HEK293 (cell line): Measurements from ENCODE around the gene RASL10A.

Experiments used
- CTCF ChIA-PET: fragments of 350-600 bp; formaldehyde crosslinking; extraction: SDS; loops from one replicate; lab custom pipeline; 2021; ENCODE audit warnings: antibody characterized with exemption; lab: Yijun Ruan, JAX
- POLR2A ChIA-PET: fragments of 300-600 bp; formaldehyde crosslinking; extraction: SDS; loops from one replicate; lab custom pipeline; 2020; ENCODE audit warnings: antibody characterized with exemption, inconsistent platforms; lab: Yijun Ruan, JAX
- H3K27ac ChIP-seq: fragments of 200-500 bp; sonication (Bioruptor generic); 2 replicates; pipeline ENCODE4 v1.5.1; 2014; ENCODE audit warnings: low read depth, low read length, control low read depth, inconsistent platforms; ENCODE audit errors: extremely low read depth
- H3K36me3 ChIP-seq, 2 experiments: fragments of 200-500 bp in 1 of 2; sonication (Bioruptor generic) in 1 of 2; 1 replicate in 1 of 2; 2 replicates in 1 of 2; pipeline ENCODE4 v1.5.1; 2014 to 2017; ENCODE audit warnings: inconsistent platforms in 2 of 2, low read length in 2 of 2; ENCODE audit not compliant: control insufficient read depth in 2 of 2, insufficient read depth in 1 of 2
- H3K4me1 ChIP-seq: fragments of 200-500 bp; sonication (Bioruptor generic); 2 replicates; pipeline ENCODE4 v1.5.1; 2014; ENCODE audit warnings: mild to moderate bottlenecking, low read length, inconsistent platforms; ENCODE audit not compliant: control insufficient read depth, insufficient read depth
- H3K4me3 ChIP-seq: 2 replicates; pipeline ENCODE4 v1.5.1; 2011; ENCODE audit warnings: low read depth, mild to moderate bottlenecking, control low read depth, low read length, moderate library complexity
- H3K9me3 ChIP-seq: fragments of 200-500 bp; sonication (Bioruptor generic); 2 replicates; pipeline ENCODE4 v1.5.1; 2014; ENCODE audit warnings: low read depth, low read length, inconsistent platforms; ENCODE audit not compliant: control insufficient read depth, insufficient read depth
- FEZF1 ChIP-seq: fragments of 450-650 bp; formaldehyde crosslinking; IDR thresholded peaks from 2 replicates; pipeline ENCODE4 v1.5.1; 2016; ENCODE audit warnings: missing biosample characterization, missing genetic modification characterization
- GLIS1 ChIP-seq: fragments of 450-650 bp; formaldehyde crosslinking; IDR thresholded peaks from 2 replicates; pipeline ENCODE4 v1.5.1; 2016; ENCODE audit warnings: missing biosample characterization, missing genetic modification characterization
- YY2 ChIP-seq: fragments of 450-650 bp; formaldehyde crosslinking; IDR thresholded peaks from 2 replicates; pipeline ENCODE4 v1.5.1; 2016; ENCODE audit warnings: missing biosample characterization, missing genetic modification characterization
- ZFP3 ChIP-seq: fragments of 450-650 bp; formaldehyde crosslinking; IDR thresholded peaks from 2 replicates; pipeline ENCODE4 v1.5.1; 2016; ENCODE audit warnings: low read depth, missing biosample characterization, missing genetic modification characterization
- ZNF19 ChIP-seq: fragments of 450-650 bp; formaldehyde crosslinking; IDR thresholded peaks from 2 replicates; pipeline ENCODE4; 2016; ENCODE audit warnings: missing biosample characterization, missing genetic modification characterization, low read depth
- ZNF221 ChIP-seq: fragments of 450-650 bp; formaldehyde crosslinking; IDR thresholded peaks from 2 replicates; pipeline ENCODE4 v1.5.1; 2017; ENCODE audit warnings: missing biosample characterization, missing genetic modification characterization, borderline replicate concordance
- ZNF239 ChIP-seq: fragments of 450-650 bp; formaldehyde crosslinking; IDR thresholded peaks from 2 replicates; pipeline ENCODE4 v1.5.1; 2016; ENCODE audit warnings: missing biosample characterization, missing genetic modification characterization
- ZNF24 ChIP-seq: fragments of 450-650 bp; formaldehyde crosslinking; IDR thresholded peaks from 2 replicates; pipeline ENCODE4 v1.5.1; 2016; ENCODE audit warnings: missing biosample characterization, missing genetic modification characterization
- ZNF248 ChIP-seq: fragments of 450-650 bp; formaldehyde crosslinking; IDR thresholded peaks from 2 replicates; pipeline ENCODE4 v1.5.1; 2017; ENCODE audit warnings: missing biosample characterization, missing genetic modification characterization
- ZNF560 ChIP-seq: fragments of 450-650 bp; formaldehyde crosslinking; IDR thresholded peaks from 2 replicates; pipeline ENCODE4 v1.5.1; 2017; ENCODE audit warnings: missing biosample characterization, missing genetic modification characterization, borderline replicate concordance
- TF ChIP-seq, protein P1 (sequence below): fragments of 450-650 bp; formaldehyde crosslinking; IDR thresholded peaks from 2 replicates; pipeline ENCODE4 v1.5.1; 2016; ENCODE audit warnings: missing biosample characterization, missing genetic modification characterization
- TF ChIP-seq, protein P2 (sequence below): fragments of 450-650 bp; formaldehyde crosslinking; IDR thresholded peaks from 2 replicates; pipeline ENCODE4 v1.5.1; 2016; ENCODE audit warnings: missing biosample characterization, missing genetic modification characterization
- TF ChIP-seq, protein P3 (sequence below): fragments of 450-650 bp; formaldehyde crosslinking; IDR thresholded peaks from 2 replicates; pipeline ENCODE4 v1.5.1; 2016; ENCODE audit warnings: missing biosample characterization, missing genetic modification characterization
- TF ChIP-seq, protein P4 (sequence below): fragments of 450-650 bp; IDR thresholded peaks from 2 replicates; pipeline ENCODE4 v1.5.1; 2018; ENCODE audit warnings: missing biosample characterization, missing genetic modification characterization
- TF ChIP-seq, protein P5 (sequence below): fragments of 450-650 bp; formaldehyde crosslinking; IDR thresholded peaks from 2 replicates; pipeline ENCODE4 v1.5.1; 2016; ENCODE audit warnings: missing biosample characterization, missing genetic modification characterization, low read depth
- TF ChIP-seq, protein P6 (sequence below): fragments of 450-650 bp; formaldehyde crosslinking; IDR thresholded peaks from 2 replicates; pipeline ENCODE4 v1.5.1; 2017; ENCODE audit warnings: missing biosample characterization, missing genetic modification characterization

Gene RASL10A

DNA sequence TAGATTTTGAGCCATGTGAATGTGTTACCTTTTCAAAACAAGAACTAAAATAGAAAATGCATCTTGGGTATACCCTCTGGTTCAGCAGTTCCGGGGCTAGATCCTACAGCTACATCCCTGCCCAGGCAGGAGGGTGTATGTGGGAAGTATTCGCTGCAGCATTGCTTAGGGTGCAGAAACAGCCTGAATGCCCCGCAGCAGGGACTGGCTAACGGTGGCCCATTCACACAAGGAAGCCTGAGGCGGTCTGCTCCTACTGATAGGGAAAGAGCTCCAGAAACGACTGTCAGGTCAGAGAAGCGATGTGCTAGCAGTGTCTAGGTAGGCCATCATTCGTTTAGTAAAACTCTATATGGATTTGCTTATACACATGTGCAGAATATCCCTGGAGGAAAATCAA, 9.9 kb upstream of the RASL10A start (continued):
- TF ChIP-seq, protein P1, sequence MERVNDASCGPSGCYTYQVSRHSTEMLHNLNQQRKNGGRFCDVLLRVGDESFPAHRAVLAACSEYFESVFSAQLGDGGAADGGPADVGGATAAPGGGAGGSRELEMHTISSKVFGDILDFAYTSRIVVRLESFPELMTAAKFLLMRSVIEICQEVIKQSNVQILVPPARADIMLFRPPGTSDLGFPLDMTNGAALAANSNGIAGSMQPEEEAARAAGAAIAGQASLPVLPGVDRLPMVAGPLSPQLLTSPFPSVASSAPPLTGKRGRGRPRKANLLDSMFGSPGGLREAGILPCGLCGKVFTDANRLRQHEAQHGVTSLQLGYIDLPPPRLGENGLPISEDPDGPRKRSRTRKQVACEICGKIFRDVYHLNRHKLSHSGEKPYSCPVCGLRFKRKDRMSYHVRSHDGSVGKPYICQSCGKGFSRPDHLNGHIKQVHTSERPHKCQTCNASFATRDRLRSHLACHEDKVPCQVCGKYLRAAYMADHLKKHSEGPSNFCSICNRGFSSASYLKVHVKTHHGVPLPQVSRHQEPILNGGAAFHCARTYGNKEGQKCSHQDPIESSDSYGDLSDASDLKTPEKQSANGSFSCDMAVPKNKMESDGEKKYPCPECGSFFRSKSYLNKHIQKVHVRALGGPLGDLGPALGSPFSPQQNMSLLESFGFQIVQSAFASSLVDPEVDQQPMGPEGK = no peak
- TF ChIP-seq, all 188 proteins: peak for 0

DNA sequence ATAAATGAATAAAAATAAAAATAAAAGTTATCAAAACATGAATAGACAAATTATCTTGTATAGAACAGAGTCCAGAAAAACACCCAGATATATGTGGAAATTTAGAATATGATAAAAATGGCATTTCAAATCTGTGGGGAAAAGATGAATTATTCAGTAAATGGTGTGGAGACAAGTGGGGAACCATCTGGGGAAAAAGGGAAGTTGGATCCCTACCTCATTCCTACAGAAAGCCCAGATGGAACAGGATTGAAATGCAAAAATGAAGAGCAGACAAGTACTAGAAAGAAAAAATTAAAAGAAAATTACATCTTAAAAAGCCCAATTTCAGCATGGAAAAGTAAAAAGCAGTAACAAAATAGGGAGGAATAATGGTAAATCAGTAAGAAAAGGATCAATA, 8.1 kb upstream of the RASL10A start:
- Histone ChIP-seq H3K27ac (no peak overlapping the region), H3K9me3 (no peaks in the 10 kb centered on the region), H3K36me3 (peaks cover 0 to 30% of the 10 kb centered on the region in 2 experiments; a peak in 2 of 3 replicates), H3K4me1 (no peaks in the 10 kb centered on the region), H3K4me3 (no peak overlapping the region)
- ChIA-PET POLR2A (no interaction called here), CTCF (interaction anchor here (0.6 to 1.9 kb wide), 2 partner anchors 11 to 17 kb away, joined by 3 to 4 read pairs; partner anchors contain the start of gene GAS2L1)
- TF ChIP-seq ZFP3 = no peak

DNA sequence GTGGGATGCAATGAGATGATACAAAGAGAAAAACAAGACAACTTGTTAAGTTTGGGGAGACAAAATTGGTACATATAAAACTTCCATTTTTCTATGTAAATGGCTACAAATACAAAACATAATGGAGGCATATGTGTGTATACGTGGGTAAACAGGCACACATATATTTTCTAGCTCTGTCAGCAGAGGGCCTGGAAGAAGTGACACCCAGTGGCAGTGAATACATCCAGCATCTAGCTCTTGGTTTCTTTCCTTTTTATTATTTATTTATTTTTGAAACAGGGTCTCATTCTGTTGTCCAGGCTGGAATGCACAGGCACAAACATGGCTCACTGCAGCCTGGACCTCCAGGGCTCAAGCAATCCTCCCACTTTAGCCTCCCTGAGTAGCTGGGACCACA, 5.0 kb upstream of the RASL10A start:
- H3K27ac ChIP-seq = no peak overlapping the region
- H3K4me3 ChIP-seq = no peak overlapping the region
- no peaks in the 10 kb centered on the region; a peak in 1 of 3 replicates for H3K36me3 ChIP-seq
- ChIA-PET POLR2A (interaction anchor here (0.9 to 1.2 kb wide), 2 partner anchors 14 to 19 kb away, joined by 4 read pairs; partner anchors contain the start of gene GAS2L1), CTCF (interaction anchor here (1.0 to 2.5 kb wide), 3 partner anchors 14 to 70 kb away, joined by 4 to 15 read pairs (median 5); partner anchors contain the start of gene GAS2L1)
- TF ChIP-seq, protein P2, sequence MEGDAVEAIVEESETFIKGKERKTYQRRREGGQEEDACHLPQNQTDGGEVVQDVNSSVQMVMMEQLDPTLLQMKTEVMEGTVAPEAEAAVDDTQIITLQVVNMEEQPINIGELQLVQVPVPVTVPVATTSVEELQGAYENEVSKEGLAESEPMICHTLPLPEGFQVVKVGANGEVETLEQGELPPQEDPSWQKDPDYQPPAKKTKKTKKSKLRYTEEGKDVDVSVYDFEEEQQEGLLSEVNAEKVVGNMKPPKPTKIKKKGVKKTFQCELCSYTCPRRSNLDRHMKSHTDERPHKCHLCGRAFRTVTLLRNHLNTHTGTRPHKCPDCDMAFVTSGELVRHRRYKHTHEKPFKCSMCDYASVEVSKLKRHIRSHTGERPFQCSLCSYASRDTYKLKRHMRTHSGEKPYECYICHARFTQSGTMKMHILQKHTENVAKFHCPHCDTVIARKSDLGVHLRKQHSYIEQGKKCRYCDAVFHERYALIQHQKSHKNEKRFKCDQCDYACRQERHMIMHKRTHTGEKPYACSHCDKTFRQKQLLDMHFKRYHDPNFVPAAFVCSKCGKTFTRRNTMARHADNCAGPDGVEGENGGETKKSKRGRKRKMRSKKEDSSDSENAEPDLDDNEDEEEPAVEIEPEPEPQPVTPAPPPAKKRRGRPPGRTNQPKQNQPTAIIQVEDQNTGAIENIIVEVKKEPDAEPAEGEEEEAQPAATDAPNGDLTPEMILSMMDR (tag by site-specific recombination) = peak; percentile 32; the same call in 1 of the 2 replicates
- TF ChIP-seq YY2 (tag by site-specific recombination) = no peak
- H3K4me1 ChIP-seq = no peaks in the 10 kb centered on the region; the same call in 1 of the 2 replicates
- no peaks in the 10 kb centered on the region for H3K9me3 ChIP-seq

DNA sequence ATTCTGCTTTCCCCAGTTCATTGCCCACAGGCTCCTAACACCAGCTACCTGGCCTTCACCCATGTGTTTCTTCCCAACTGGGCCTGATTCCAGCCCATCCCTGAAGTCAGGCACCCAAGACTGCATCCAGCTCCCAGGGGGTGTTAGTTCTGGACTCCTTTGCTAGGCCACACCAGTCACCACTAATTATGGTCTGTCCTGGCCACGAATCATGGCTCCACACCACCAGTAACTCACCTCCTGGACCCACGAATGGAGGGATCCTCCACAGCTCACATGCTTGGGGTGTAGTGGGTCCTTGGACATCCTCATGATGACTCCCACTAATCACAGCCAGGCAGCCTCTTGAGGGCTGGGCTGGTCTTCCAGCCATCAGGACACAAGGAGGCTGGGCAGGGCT, 3.6 kb upstream of the RASL10A start:
- CTCF ChIA-PET = interaction anchor here (1.0 to 2.3 kb wide), 3 partner anchors 8 to 40 kb away, joined by 3 to 6 read pairs (median 3); no protein-coding TSS in a partner anchor
- Histone ChIP-seq H3K27ac (no peak overlapping the region), H3K4me3 (no peak overlapping the region), H3K9me3 (no peaks in the 10 kb centered on the region), H3K36me3 (no peaks in the 10 kb centered on the region; a peak in 1 of 3 replicates), H3K4me1 (peaks cover 6% of the 10 kb centered on the region)
- POLR2A ChIA-PET = no interaction called here
- TF ChIP-seq GLIS1 (tag by site-specific recombination) = peak; percentile 18; the same call in 1 of the 2 replicates
- TF ChIP-seq, protein P3, sequence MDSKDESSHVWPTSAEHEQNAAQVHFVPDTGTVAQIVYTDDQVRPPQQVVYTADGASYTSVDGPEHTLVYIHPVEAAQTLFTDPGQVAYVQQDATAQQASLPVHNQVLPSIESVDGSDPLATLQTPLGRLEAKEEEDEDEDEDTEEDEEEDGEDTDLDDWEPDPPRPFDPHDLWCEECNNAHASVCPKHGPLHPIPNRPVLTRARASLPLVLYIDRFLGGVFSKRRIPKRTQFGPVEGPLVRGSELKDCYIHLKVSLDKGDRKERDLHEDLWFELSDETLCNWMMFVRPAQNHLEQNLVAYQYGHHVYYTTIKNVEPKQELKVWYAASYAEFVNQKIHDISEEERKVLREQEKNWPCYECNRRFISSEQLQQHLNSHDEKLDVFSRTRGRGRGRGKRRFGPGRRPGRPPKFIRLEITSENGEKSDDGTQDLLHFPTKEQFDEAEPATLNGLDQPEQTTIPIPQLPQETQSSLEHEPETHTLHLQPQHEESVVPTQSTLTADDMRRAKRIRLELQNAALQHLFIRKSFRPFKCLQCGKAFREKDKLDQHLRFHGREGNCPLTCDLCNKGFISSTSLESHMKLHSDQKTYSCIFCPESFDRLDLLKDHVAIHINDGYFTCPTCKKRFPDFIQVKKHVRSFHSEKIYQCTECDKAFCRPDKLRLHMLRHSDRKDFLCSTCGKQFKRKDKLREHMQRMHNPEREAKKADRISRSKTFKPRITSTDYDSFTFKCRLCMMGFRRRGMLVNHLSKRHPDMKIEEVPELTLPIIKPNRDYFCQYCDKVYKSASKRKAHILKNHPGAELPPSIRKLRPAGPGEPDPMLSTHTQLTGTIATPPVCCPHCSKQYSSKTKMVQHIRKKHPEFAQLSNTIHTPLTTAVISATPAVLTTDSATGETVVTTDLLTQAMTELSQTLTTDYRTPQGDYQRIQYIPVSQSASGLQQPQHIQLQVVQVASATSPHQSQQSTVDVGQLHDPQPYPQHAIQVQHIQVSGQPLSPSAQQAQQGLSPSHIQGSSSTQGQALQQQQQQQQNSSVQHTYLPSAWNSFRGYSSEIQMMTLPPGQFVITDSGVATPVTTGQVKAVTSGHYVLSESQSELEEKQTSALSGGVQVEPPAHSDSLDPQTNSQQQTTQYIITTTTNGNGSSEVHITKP (tag by site-specific recombination) = peak; percentile 54
- TF ChIP-seq ZNF221 = no peak
- no peak for TF ChIP-seq ZNF19 (tag by site-specific recombination)
- TF ChIP-seq, protein P4, sequence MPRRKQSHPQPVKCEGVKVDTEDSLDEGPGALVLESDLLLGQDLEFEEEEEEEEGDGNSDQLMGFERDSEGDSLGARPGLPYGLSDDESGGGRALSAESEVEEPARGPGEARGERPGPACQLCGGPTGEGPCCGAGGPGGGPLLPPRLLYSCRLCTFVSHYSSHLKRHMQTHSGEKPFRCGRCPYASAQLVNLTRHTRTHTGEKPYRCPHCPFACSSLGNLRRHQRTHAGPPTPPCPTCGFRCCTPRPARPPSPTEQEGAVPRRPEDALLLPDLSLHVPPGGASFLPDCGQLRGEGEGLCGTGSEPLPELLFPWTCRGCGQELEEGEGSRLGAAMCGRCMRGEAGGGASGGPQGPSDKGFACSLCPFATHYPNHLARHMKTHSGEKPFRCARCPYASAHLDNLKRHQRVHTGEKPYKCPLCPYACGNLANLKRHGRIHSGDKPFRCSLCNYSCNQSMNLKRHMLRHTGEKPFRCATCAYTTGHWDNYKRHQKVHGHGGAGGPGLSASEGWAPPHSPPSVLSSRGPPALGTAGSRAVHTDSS (tag by site-specific recombination) = no peak
- no peak for TF ChIP-seq ZNF24 (tag by site-specific recombination)
- TF ChIP-seq FEZF1 (tag by site-specific recombination) = no peak
- no peak for TF ChIP-seq ZNF239 (tag by site-specific recombination)
- no peak for TF ChIP-seq ZNF248 (tag by site-specific recombination)
- TF ChIP-seq, protein P5, sequence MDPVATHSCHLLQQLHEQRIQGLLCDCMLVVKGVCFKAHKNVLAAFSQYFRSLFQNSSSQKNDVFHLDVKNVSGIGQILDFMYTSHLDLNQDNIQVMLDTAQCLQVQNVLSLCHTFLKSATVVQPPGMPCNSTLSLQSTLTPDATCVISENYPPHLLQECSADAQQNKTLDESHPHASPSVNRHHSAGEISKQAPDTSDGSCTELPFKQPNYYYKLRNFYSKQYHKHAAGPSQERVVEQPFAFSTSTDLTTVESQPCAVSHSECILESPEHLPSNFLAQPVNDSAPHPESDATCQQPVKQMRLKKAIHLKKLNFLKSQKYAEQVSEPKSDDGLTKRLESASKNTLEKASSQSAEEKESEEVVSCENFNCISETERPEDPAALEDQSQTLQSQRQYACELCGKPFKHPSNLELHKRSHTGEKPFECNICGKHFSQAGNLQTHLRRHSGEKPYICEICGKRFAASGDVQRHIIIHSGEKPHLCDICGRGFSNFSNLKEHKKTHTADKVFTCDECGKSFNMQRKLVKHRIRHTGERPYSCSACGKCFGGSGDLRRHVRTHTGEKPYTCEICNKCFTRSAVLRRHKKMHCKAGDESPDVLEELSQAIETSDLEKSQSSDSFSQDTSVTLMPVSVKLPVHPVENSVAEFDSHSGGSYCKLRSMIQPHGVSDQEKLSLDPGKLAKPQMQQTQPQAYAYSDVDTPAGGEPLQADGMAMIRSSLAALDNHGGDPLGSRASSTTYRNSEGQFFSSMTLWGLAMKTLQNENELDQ (tag by site-specific recombination) = no peak
- TF ChIP-seq, protein P6, sequence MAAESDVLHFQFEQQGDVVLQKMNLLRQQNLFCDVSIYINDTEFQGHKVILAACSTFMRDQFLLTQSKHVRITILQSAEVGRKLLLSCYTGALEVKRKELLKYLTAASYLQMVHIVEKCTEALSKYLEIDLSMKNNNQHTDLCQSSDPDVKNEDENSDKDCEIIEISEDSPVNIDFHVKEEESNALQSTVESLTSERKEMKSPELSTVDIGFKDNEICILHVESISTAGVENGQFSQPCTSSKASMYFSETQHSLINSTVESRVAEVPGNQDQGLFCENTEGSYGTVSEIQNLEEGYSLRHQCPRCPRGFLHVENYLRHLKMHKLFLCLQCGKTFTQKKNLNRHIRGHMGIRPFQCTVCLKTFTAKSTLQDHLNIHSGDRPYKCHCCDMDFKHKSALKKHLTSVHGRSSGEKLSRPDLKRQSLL (tag by site-specific recombination) = no peak
- no peak for TF ChIP-seq ZNF560 (tag by site-specific recombination)
